ENCODE measurements around the gene CD180.

- TF ChIP-seq CTCF (IDR thresholded peaks at IDR 0.05; ENCODE audit: low read depth, low read length, poor library complexity, severe bottlenecking), result no peak
- no peak for TF ChIP-seq EZH2phosphoT487 (IDR thresholded peaks at IDR 0.05; ENCODE audit: borderline replicate concordance, low read length)
These were observed 62.8 kb downstream of the CD180 start for GRCh38 chr5:67133776-67134175.

All from DOHH2 (cell line).